Measurements from ENCODE around the gene RAD1. TPM values are rescaled to one million over a fixed set of nuclear protein-coding genes. Genes with fewer than 3 reads are reported as not detected.

Gene RAD1
- total and polyA plus RNA-seq, 2 of the 8 experiments (the other 6 are each of a cell fraction or from before 2014, with no cell fraction given), result 15.1 to 37.3 TPM

DNA sequence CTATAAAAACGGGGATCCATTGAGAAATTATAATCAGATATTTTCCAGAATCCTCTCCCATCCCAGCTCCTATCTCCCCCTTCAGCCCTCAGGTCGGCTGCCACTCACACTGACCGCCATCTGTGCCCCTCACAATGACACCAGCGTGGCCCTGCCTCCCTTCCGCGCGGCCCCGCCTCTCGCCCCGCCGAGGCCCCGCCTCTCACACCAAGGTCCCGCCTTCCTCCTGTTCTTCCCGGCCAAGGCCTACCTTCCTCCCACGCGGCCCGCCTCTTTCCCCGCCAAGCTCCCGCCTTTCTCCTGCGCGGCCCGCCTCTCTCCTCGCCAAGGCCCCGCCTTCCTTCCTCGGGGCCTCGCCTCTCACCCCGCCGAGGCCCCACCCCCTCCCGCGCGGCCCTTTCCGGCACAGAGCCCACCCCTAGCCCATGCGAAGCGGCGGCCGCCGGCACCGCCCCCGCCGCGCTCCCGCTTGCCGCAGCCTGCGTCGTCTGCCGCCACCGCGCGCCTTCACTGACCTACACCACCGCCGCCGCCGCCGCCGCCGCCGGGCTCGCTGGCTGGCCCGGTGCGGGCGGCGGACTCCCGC lies 13.9 kb upstream of the RAD1 start, which contains the start of gene DNAJC21:
DNAJC21 (plus strand) TSS at position 426 of the 586 bp plus-strand sequence. CDS start 261 bp downstream, outside the sequence.
- Histone ChIP-seq H3K27me3 (replicated peaks in 1 of 4; ENCODE audit: control insufficient read depth in 3 of 4, extremely low read depth in 1 of 4, insufficient read depth in 3 of 4, low read length in 3 of 4) (no peaks in the 10 kb centered on the region), H3K14ac (ENCODE audit: insufficient read length) (no peak within 1 kb of the TSS), H2BK12ac (ENCODE audit: low read depth, low read length) (no peak within 1 kb of the TSS), H4K20me1 (replicated peaks in 1 of 2; ENCODE audit: control insufficient read depth in 1 of 2, insufficient read depth in 2 of 2, low read length in 2 of 2) (peaks cover 0 to 2% of the 10 kb centered on the region in 2 experiments), H4K5ac (ENCODE audit: insufficient read length, low read depth, low read length) (no peak within 1 kb of the TSS), H3K4ac (replicated peaks; ENCODE audit: insufficient read length, low read depth, low read length) (peak within 1 kb of the TSS; percentile 82), H3K36me3 (ENCODE audit: control insufficient read depth in 2 of 4, insufficient read depth in 4 of 4, low read length in 3 of 4) (peaks cover 10 to 36% (median 22%) of the 10 kb centered on the region in 4 experiments), H3K56ac (replicated peaks; ENCODE audit: insufficient read length, low read depth, low read length) (no peak within 1 kb of the TSS), H2BK120ac (replicated peaks; ENCODE audit: low read depth, low read length) (peak within 1 kb of the TSS; percentile 49), H4K91ac (replicated peaks; ENCODE audit: insufficient read length, low read length) (no peak within 1 kb of the TSS), H3K23me2 (ENCODE audit: low read depth, low read length) (no peaks in the 10 kb centered on the region), H3K4me3 (ENCODE audit: extremely low read depth in 1 of 4, insufficient read depth in 2 of 4, low read depth in 3 of 4, low read length in 4 of 4) (peak within 1 kb of the TSS; percentile 50 to 96 (median 93)), H3K9ac (replicated peaks in 1 of 4; ENCODE audit: extremely low read depth in 1 of 4, low read depth in 3 of 4, low read length in 3 of 4) (peak within 1 kb of the TSS; percentile 28 to 78 (median 76)), H3K4me2 (ENCODE audit: insufficient read depth in 1 of 2, low read depth in 2 of 2, low read length in 2 of 2) (peak within 1 kb of the TSS; percentile 62 to 72), H3K27ac (ENCODE audit: low read depth, low read length) (peak within 1 kb of the TSS; percentile 66), H4K8ac (ENCODE audit: extremely low read depth, insufficient read depth, low read length) (peak within 1 kb of the TSS; percentile 73), H2BK5ac (ENCODE audit: low read depth, low read length) (peak within 1 kb of the TSS; percentile 66; the same call in 1 of the 2 replicates), H3K9me3 (ENCODE audit: insufficient read depth in 2 of 2, low read depth in 1 of 2, low read length in 1 of 2) (no peaks in the 10 kb centered on the region), H3K4me1 (replicated peaks in 1 of 4; ENCODE audit: control insufficient read depth in 3 of 4, insufficient read depth in 4 of 4, low read length in 3 of 4) (no peaks in the 10 kb centered on the region; a peak in 1 of 7 replicates), H2BK15ac (ENCODE audit: low read length) (no peak within 1 kb of the TSS), H3K18ac (ENCODE audit: extremely low read depth, low read length) (peak within 1 kb of the TSS; percentile 34; the same call in 1 of the 2 replicates), H2BK20ac (ENCODE audit: low read length) (no peak within 1 kb of the TSS), H3K23ac (ENCODE audit: insufficient read length) (no peak within 1 kb of the TSS), H3K79me2 (ENCODE audit: control insufficient read depth in 1 of 2, insufficient read depth in 2 of 2, low read length in 2 of 2) (peaks cover 6 to 33% of the 10 kb centered on the region in 2 experiments; a peak in 3 of 4 replicates), H2AFZ (ENCODE audit: low read length) (peak within 1 kb of the TSS; percentile 37; the same call in 1 of the 2 replicates), H2AK5ac (ENCODE audit: low read depth, low read length) (no peak within 1 kb of the TSS), H3K79me1 (ENCODE audit: low read depth, low read length) (peaks cover 3% of the 10 kb centered on the region)
- ChIA-PET CTCF (ENCODE audit: partially characterized antibody) (interaction anchor here (1.3 to 1.5 kb wide), 2 partner anchors 29 to 74 kb away, joined by 3 to 5 read pairs; no protein-coding TSS in a partner anchor), POLR2A (ENCODE audit: partially characterized antibody) (interaction anchor here (0.6 to 3.8 kb wide), 18 partner anchors 10 to 1867 kb away, joined by 3 to 51 read pairs (median 4); partner anchors contain the start of genes BRIX1 and RAD1)
- WGBS, 2 experiments (ENCODE audit: extremely low coverage in 1 of 2, insufficient coverage in 1 of 2, insufficient read length in 1 of 2, insufficient replicate concordance in 2 of 2, low coverage in 1 of 2, low lambda C conversion rate in 2 of 2, missing lambda C conversion rate in 1 of 2), result 1% methylated on average over 13 of the region's 63 CpGs; no CpG with 5 or more reads in 1 of the 2 experiments
- FAIRE-seq (no peak), DNase-seq (ENCODE audit: low read depth in 1 of 2, low spot score in 2 of 2) (peak; percentile 94 to 98)
- TF ChIP-seq JUN (IDR thresholded peaks at IDR 0.05; ENCODE audit: low read depth, low read length), result no peak
- TF ChIP-seq GTF2F1 (IDR thresholded peaks at IDR 0.05; ENCODE audit: borderline replicate concordance, low read depth, low read length), result no peak
- no peak for TF ChIP-seq EP300 (IDR thresholded peaks at IDR 0.05; ENCODE audit: borderline replicate concordance in 1 of 2, low read depth in 2 of 2, low read length in 2 of 2)
- TF ChIP-seq, protein P1, sequence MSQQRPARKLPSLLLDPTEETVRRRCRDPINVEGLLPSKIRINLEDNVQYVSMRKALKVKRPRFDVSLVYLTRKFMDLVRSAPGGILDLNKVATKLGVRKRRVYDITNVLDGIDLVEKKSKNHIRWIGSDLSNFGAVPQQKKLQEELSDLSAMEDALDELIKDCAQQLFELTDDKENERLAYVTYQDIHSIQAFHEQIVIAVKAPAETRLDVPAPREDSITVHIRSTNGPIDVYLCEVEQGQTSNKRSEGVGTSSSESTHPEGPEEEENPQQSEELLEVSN (IDR thresholded peaks at IDR 0.05), result peak; percentile 76
- no peak for TF ChIP-seq SIRT6 (IDR thresholded peaks at IDR 0.05; ENCODE audit: low read length)
- TF ChIP-seq SP4 (IDR thresholded peaks at IDR 0.05; ENCODE audit: low read length), result 0 out of 2 replicates have a peak, but pooled peaks have one; percentile 35
- TF ChIP-seq SP2 (IDR thresholded peaks at IDR 0.05; ENCODE audit: low read length), result no peak
- no peak for TF ChIP-seq RXRA (IDR thresholded peaks at IDR 0.05; ENCODE audit: insufficient read depth, low read depth, low read length)
- no peak for TF ChIP-seq TEAD4 (IDR thresholded peaks at IDR 0.05; ENCODE audit: low read depth, low read length)
- TF ChIP-seq EGR1 (IDR thresholded peaks at IDR 0.05; ENCODE audit: borderline replicate concordance, low read depth, low read length), result peak; percentile 71; the same call in 1 of the 2 replicates
- no peak for TF ChIP-seq POU5F1 (IDR thresholded peaks at IDR 0.05; ENCODE audit: low read depth, low read length)
- TF ChIP-seq EZH2 (IDR thresholded peaks at IDR 0.05; ENCODE audit: low read depth, low read length, severe bottlenecking), result no peak

Data from H1 (cell line).